Peyer's patch (tissue), 4 donors: ENCODE measurements around the gene WHRN.

ENCODE experiments used
- CTCF ChIP-seq, 6 experiments: fragments of 450-650 bp in 4 of 6; fragments of 200-600 bp in 2 of 6; sonication (generic) in 1 of 6; IDR thresholded peaks; one replicate each; pipeline ENCODE4 v1.5.1; 2017 to 2019; ENCODE audit warnings: antibody characterized with exemption in 6 of 6, mild to moderate bottlenecking in 3 of 6, moderate library complexity in 1 of 6
- POLR2A ChIP-seq, 2 donors: fragments of 450-650 bp; IDR thresholded peaks; one replicate each; pipeline ENCODE4 v1.5.1; 2017; ENCODE audit warnings: antibody characterized with exemption in 2 of 2, mild to moderate bottlenecking in 2 of 2, moderate library complexity in 2 of 2

DNA sequence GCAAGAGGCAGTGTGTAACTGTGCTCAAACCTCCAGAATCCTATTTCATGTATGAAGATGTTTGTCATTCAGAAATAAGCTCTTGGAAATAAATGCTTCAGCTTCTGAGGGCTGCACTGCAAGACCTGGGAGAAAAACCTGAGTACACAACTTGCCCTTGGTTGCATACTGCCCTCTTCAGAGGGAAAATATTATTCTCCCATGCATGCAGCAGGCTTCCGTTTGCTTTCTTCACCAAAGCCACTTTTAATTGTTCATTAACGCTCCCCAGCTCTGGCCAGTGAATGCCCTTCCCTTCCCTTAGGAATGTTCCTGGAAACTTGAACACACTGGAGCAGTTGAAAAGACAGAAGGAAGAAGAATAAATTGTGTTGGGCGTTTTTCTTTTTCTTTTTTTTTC is 2.5 kb upstream of the WHRN start:
- TF ChIP-seq POLR2A (IDR thresholded peaks at IDR 0.05) (no peak), CTCF (IDR thresholded peaks at IDR 0.05) (peak in 4 of 6 experiments; percentile 28 to 52 (median 50))
